Measurements from ENCODE around the gene CHAF1B.
"Not testable (repeated sequence)": the region's sequence is repeated elsewhere in the genome, so short reads cannot be mapped to it uniquely, and the experiment has no call there.

The CHAF1B gene

GRCh38 chr21:36385233-36386030, at the start of gene CHAF1B:
CHAF1B (plus strand) TSS chr21:36385392; CDS start chr21:36386137, 745 bp downstream.
- no peak for DNase-seq

GRCh38 chr21:36337099-36337509, 48.1 kb upstream of the CHAF1B start:
- no peak for DNase-seq

GRCh38 chr21:36338975-36339374, 46.2 kb upstream of the CHAF1B start:
- DNase-seq, result no peak

GRCh38 chr21:36342581-36342980, 42.6 kb upstream of the CHAF1B start:
- DNase-seq, result not testable (repeated sequence)

DNA sequence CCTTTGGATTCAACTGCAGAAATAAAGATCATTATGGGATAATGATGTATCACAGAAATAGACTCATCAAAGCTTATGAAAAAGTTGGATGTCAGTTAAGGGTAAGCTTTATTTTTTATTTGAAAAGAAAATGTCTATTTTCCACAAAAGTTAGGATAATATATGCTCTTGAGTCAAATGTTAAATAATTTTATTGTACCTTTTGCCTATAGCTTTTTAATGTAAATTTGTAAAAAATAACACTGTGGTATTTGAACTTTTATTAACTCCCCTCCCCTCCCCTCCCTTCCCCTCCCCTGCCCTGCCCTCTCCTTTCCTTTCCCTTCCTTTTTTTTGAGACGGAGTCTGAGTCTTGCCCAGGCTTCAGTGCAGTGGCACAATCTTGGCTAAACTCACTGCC, 40.3 kb upstream of the CHAF1B start:
- DNase-seq, result no peak

DNA sequence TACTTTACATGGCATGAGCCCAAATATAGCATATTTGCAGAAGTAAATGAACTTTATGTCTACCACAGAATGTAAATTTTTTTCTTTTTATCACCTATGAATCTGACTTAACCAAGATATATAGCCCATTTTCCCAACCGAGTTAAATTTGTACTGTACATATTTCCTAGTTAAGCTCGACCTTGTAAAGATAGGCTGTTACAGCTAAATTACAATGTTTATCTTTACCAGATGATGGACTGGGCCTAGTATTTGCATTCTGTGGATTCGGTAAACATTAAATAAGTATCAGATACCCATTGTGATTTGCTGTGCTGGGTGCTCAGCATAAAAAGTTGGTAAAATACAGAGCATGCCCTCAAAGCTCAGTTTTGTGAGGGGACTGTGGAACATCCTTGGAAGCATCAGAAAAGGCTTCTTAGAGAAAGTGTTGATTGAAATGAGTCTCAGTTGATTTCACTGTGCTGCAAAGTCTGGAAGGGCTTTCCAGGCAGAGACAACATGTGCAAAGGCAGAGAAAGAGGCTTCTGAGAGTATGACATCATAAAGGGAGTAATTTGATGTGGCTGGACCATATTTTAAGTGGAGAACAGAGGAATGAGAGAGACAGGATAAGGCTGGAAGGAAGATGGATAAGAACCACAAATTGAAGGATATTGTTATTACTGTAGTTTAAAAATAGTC, 37.8 kb upstream of the CHAF1B start:
- no peak for DNase-seq

GRCh38 chr21:36347962-36348328, 37.2 kb upstream of the CHAF1B start:
- DNase-seq, result no peak

DNA sequence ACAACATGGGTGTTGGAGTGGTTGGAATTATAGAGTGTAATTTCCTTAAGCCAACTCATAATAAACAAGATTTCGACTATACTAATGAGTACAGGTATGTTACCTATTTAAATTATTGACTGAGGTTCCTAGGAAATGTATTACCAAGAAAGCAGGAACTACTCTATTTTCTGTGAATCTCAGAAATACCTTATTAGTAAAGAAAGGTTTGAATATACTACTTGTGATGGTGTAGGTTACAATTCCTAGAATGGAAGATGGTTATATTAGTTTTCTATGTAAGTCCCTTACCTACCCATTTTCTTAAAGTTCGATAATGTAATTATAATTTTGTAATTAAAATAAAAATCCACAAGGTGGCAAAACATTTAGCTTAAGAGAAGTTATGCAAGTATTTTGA, 35.9 kb upstream of the CHAF1B start:
- no peak for DNase-seq

- no peak for DNase-seq
Measured at GRCh38 chr21:36350282-36350910, 34.8 kb upstream of the CHAF1B start.

DNA sequence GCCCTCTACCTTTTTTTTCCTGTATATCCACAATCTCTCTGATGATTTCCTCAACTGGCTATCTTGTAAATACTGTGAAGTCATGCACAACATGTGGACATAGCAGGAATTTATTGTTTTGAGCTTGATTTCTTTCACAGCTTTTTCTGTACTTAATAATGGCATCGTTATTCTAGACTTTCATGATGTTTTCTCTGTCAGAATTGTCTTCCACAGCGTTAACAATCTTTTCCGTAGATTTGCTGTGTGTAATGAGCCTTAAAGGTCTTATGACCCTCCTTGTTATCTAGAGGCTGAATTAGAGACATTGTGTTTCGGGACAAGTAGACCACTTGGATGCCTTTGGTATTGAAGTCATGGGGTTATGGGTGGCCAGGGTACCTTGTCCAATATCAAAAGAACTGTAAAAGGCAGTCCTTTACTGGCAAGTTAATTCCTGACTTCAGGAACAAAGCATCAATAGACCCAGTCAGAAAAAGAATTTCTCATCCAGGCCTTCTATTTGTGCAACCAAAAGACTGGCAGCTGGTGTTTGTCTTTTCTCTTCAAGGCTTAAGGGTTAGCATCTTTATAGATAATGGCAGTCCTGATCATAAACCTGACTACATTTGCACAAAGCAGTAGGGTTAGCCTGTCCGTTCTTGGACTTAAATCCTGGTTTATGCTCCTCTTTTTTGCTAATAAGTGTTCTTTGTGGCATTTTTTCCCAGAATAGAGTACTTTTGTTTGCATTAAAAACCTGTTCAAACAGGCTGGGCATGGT, 30.1 kb upstream of the CHAF1B start:
- DNase-seq, result no peak

DNA sequence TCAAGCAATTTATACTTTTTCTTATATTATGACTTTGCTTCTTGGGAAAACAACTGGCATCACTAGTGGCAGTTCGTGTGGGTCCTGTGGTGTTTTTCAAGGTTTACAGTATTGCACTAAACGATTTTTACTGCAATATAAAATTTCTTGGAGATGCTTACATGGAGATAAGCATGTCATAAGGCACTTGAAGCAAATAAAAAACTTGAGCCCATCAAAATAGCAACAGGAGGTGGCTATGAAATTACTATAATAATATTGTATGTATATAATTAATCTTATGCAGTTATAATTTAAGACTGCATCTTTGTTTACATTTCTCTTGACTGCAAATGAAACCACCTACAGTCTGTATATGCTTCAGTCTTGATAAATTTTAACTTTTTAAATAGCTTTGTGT, 29.3 kb upstream of the CHAF1B start:
- no peak for DNase-seq

DNA sequence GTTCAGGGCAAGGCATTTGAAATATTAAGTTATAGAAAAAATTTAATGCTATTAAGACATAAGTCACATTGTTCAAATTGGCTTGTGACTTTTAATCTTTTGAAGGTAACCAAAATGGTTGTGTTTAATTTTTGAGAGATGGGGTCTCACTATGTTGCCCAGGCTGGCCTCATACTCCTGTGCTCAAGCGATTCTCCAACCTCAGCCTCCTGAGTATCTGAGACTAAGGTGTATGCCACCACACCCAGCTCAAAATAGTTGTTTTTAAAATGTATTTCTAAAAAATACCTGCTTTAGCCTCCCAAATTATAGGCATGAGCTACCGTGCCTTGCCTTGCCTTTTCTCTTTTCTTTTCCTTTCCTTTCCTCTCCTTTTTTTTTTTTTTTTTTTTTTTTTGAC, 26.0 kb upstream of the CHAF1B start:
- DNase-seq, result no peak

- no peak for DNase-seq
Measured at GRCh38 chr21:36369064-36369685, 16.0 kb upstream of the CHAF1B start.

GRCh38 chr21:36375994-36376393, 9.2 kb upstream of the CHAF1B start:
- DNase-seq, result no peak

DNA sequence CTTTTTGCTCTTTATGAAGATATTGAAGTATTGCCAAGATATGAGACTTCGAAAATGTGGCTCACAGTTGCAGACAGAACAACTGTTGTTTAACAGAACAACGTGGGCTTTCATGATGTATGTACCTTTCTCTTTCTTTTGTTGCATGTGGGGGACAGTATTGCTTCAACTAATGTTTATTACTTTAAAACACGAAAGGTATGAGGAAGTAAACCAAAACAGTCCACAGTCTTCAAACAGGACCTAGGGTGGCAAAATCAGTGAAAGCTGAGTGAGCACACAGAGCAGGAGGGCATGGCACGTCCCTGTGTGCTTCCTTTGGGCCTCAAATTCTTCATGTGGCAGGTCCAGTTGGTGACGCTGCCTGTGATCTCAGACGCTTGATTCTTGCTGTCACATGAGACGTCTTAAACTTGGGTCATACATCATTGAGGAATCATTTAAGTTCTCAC, 7.8 kb upstream of the CHAF1B start:
- no peak for DNase-seq

DNA sequence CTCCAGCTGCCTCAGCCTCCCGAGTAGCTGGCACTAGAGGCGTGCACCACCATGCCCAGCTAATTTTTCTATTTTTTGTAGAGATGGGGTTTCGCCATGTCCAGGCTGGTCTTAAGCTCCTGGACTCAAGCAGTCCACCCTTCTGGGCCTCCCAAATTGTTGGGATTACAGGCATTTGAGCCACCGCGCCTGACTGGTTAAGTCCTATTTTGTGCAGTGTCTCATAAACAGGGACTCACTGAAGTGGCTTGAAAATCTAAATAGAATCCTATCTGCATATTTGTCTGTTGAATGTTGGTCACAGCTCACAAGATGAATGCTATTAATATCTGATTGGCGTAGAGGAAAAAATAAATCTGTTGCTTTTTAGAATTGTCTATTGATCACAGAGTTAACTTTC, 5.9 kb upstream of the CHAF1B start:
- no peak for DNase-seq

DNA sequence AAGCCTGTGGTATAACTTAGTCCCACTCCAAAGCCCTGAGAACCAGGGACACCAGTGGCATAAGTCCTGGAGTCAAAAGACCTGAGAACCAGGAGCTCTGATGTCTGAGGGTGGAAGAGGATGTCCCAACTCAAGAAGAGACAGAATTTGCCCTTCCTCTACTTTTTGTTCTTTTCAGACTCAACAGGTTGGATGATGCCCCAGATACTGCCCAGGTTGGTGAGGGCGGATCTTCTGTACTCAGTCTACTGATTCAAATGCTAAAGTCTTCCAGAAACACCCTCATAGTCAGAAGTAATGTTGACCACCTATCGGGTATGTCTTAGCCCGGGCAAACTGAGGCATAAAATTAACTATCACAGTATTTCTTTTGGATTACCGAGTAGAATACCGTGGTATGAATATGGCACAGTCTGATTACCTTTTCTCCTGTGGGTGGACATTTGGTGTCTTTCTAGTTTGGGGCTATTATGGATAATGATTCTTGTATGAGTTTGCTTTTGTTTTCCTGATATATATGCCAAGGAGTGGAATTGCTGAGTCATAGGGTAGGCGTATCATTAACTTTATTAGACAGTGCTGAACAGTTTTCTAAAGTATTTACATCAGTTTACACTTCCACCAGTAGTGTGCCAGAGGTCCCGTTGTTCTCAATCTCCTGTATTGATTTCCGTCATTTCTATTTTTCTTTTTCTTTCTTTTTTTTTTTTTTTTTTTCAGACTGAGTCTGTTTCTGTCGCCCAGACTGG, 3.2 kb upstream of the CHAF1B start:
- DNase-seq, result no peak

GRCh38 chr21:36382722-36383121, 2.5 kb upstream of the CHAF1B start:
- DNase-seq, result not testable (repeated sequence)

- DNase-seq, result no peak
Measured at GRCh38 chr21:36384885-36385232, 333 bp upstream of the CHAF1B start.

- DNase-seq, result no peak
Measured at GRCh38 chr21:36386031-36386642, 945 bp downstream of the CHAF1B start.

- DNase-seq, result no peak
Measured at GRCh38 chr21:36388096-36388495, 2.9 kb downstream of the CHAF1B start.

- DNase-seq, result peak; percentile 23
Measured at GRCh38 chr21:36388835-36389234, 3.6 kb downstream of the CHAF1B start.
